CD4-positive, alpha-beta T cell (primary cell): ENCODE measurements around the gene MAMSTR. TPM values are rescaled to one million over a fixed set of nuclear protein-coding genes. Genes with fewer than 3 reads are reported as not detected.
"Not testable (repeated sequence)": the region's sequence is repeated elsewhere in the genome, so short reads cannot be mapped to it uniquely, and the experiment has no call there.

Experiments used
- ATAC-seq: fragments of 200-7000 bp; cut with Tn5 transposase; one replicate; pipeline ENCODE4 v1.10.0; 2022; ENCODE audit warnings: mild to moderate bottlenecking; ENCODE audit not compliant: poor library complexity
- CTCF ChIA-PET: fragments of 350-600 bp; sonication (Branson Sonifier 250); formaldehyde crosslinking; loops from one replicate; lab custom pipeline; 2021; ENCODE audit warnings: antibody characterized with exemption, inconsistent platforms; lab: Charles Lee
- POLR2A ChIA-PET: fragments of 350-600 bp; sonication (Branson Sonifier 250); formaldehyde crosslinking; loops from one replicate; lab custom pipeline; 2021; ENCODE audit warnings: antibody characterized with exemption, inconsistent platforms; lab: Charles Lee
- DNase-seq, 14 experiments: peaks; one replicate each; pipeline ENCODE4 v3.0.0-alpha.2; 2013 to 2020; ENCODE audit warnings: mixed read lengths in 2 of 14
- H3K27ac ChIP-seq, 2 donors: one replicate each; pipeline versions ENCODE4 v1.5.1 to v1.7.0; 2013; ENCODE audit warnings: low read length in 2 of 2, low read depth in 1 of 2, mild to moderate bottlenecking in 1 of 2
- H3K27me3 ChIP-seq, 2 experiments: 1 replicate in 1 of 2; 2 replicates in 1 of 2; pipeline versions ENCODE4 v1.6.1 to v1.7.0; 2013; ENCODE audit warnings: low read length in 2 of 2, control low read depth in 1 of 2, mild to moderate bottlenecking in 1 of 2, moderate library complexity in 1 of 2; ENCODE audit not compliant: insufficient read depth in 2 of 2, control insufficient read depth in 1 of 2
- H3K36me3 ChIP-seq: one replicate; pipeline ENCODE4 v1.6.1; 2013; ENCODE audit warnings: low read length, control low read depth; ENCODE audit not compliant: insufficient read depth
- H3K4me1 ChIP-seq: one replicate; pipeline ENCODE4 v1.6.1; 2013; ENCODE audit warnings: low read length, control low read depth; ENCODE audit not compliant: insufficient read depth
- H3K4me3 ChIP-seq: one replicate; pipeline ENCODE4 v1.5.1; 2013; ENCODE audit warnings: mild to moderate bottlenecking, low read length, moderate library complexity
- H3K9me3 ChIP-seq, 2 experiments: 1 replicate in 1 of 2; 2 replicates in 1 of 2; pipeline versions ENCODE4 v1.6.1 to v1.7.0; 2013; ENCODE audit warnings: low read length in 2 of 2, mild to moderate bottlenecking in 2 of 2, control low read depth in 1 of 2, moderate library complexity in 1 of 2; ENCODE audit not compliant: control insufficient read depth in 1 of 2, insufficient read depth in 1 of 2
- H3K27ac Mint-ChIP-seq: one replicate; pipeline ENCODE4 v1.8.0; 2020; ENCODE audit warnings: mixed read lengths
- H3K27me3 Mint-ChIP-seq: one replicate; pipeline ENCODE4 v1.8.0; 2021; ENCODE audit warnings: mixed read lengths
- H3K36me3 Mint-ChIP-seq: one replicate; pipeline ENCODE4 v1.8.0; 2021; ENCODE audit warnings: low read depth, mixed read lengths
- H3K4me1 Mint-ChIP-seq: one replicate; pipeline ENCODE4 v1.8.0; 2021; ENCODE audit warnings: low read depth, mixed read lengths
- H3K4me3 Mint-ChIP-seq: one replicate; pipeline ENCODE4 v1.8.0; 2020; ENCODE audit warnings: mild to moderate bottlenecking, mixed read lengths
- H3K9me3 Mint-ChIP-seq: one replicate; pipeline ENCODE4 v1.8.0; 2020; ENCODE audit warnings: mixed read lengths
- intact Hi-C, 2 experiments: fragments of 100-400 bp; cut with DNase I in 1 of 2; cut with micrococcal nuclease in 1 of 2; formaldehyde crosslinking; loops; one replicate each; pipeline versions ENCODE4 v1.15.1 to v1.9.0; 2023 to 2025; cut with DNase I, micrococcal nuclease
- total RNA-seq, 174 experiments: library from RNA in 2 of 174; stranded (reverse) in 2 of 174; gene quantifications; one replicate each; pipeline ENCODE4 v1.2.3 and lab custom pipeline; 2021 to 2026
- TF ChIP-seq, protein P1 (sequence below): fragments of 200-600 bp; IDR thresholded peaks from one replicate; pipeline ENCODE4 v1.8.0; 2022; ENCODE audit warnings: antibody characterized with exemption, mild to moderate bottlenecking

Gene MAMSTR
- total RNA-seq, 2 experiments from 2014 or later, result 0.47 to 0.50 TPM

DNA sequence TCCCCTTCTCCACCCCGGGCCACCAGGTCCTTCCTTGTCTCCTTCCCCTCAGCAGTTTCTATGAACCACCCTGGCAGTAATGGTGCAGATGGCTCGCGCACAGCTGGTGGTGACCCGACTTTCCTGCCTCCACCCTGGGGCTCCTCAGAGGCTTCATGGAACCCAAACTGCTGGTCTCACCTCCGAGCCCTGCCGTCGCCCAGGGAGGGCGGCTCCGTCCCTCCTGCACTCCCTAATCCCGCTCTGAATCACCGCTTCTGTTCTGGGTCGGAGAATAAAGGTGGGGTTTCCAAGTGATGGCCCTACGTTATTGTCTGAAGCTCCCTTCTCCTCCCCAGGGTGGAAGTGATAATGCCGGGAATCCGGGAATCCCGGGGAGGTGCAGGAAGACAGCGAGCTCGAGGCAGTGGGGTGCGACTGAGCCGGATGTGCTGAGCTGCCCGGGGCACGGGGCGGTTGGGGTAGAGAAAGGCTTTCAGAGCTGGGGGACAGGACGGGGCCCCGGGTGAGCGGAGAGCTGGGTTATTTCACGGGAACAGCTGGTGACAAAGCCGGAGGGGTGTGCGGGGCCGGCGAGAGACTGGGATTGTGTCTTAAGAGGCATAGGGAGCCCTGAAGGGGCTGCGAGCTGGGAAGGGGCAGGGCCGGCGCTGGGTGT lies 23.0 kb downstream of the MAMSTR start:
- ChIA-PET POLR2A (interaction anchor here (1.2 to 1.3 kb wide), 2 partner anchors 18 to 42 kb away, joined by 3 to 6 read pairs; no protein-coding TSS in a partner anchor), CTCF (no interaction called here)
- no peak overlapping the region for H3K27ac ChIP-seq
- Mint-ChIP-seq H3K36me3 (peaks cover 5% of the 10 kb centered on the region), H3K4me1 (peaks cover 9% of the 10 kb centered on the region), H3K27ac (no peak overlapping the region), H3K4me3 (peak overlapping the region; percentile 3), H3K9me3 (no peaks in the 10 kb centered on the region), H3K27me3 (peaks cover 16% of the 10 kb centered on the region)
- no peaks in the 10 kb centered on the region for H3K36me3 ChIP-seq
- peak overlapping the region; percentile 15 for H3K4me3 ChIP-seq
- ATAC-seq, result peak; percentile 69
- intact Hi-C loops, result no loop called here
- peaks cover 10% of the 10 kb centered on the region for H3K4me1 ChIP-seq
- H3K9me3 ChIP-seq, result no peaks in the 10 kb centered on the region
- TF ChIP-seq, protein P1, sequence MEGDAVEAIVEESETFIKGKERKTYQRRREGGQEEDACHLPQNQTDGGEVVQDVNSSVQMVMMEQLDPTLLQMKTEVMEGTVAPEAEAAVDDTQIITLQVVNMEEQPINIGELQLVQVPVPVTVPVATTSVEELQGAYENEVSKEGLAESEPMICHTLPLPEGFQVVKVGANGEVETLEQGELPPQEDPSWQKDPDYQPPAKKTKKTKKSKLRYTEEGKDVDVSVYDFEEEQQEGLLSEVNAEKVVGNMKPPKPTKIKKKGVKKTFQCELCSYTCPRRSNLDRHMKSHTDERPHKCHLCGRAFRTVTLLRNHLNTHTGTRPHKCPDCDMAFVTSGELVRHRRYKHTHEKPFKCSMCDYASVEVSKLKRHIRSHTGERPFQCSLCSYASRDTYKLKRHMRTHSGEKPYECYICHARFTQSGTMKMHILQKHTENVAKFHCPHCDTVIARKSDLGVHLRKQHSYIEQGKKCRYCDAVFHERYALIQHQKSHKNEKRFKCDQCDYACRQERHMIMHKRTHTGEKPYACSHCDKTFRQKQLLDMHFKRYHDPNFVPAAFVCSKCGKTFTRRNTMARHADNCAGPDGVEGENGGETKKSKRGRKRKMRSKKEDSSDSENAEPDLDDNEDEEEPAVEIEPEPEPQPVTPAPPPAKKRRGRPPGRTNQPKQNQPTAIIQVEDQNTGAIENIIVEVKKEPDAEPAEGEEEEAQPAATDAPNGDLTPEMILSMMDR, result no peak
- H3K27me3 ChIP-seq, result peaks cover 12 to 18% of the 10 kb centered on the region in 2 experiments
- peak in 4 of 14 experiments; percentile 8 to 37 (median 26) for DNase-seq

DNA sequence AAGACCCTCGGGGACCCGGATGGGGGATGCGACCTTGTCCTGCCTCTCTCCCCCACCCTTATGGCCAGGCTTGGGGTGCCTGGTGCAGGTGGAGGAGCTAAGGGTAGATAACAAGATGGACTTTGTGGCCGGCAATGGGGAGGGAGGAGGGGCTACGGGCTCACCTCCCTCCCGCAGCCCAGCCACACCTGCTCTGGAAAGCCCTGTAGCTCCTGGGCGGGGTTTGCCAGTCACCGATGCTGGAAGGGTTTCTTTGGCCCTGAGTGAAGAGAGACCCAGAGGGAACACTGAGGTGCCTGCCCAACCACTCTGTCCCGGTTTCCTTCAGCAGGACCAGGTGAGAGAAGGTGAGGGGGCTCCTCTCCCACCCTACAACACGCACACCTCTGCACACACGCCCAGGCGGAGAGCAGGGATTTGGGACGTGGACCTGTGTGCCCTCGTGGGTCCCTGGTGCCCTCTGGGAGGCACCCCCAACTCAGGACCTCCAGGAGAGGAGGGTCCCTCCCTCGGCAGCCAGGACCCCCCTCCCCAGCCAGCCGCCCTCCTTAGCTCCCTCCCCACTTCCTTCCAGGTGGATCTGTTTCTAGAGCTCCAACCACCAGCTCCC lies 23.7 kb downstream of the MAMSTR start, which contains the start of gene FUT2:
Gene FUT2 (plus strand): TSS at position 229 of the 610 bp plus-strand sequence. CDS start 6,986 bp downstream, outside the sequence.
- intact Hi-C loops, result no loop called here
- H3K9me3 ChIP-seq, result no peaks in the 10 kb centered on the region
- ATAC-seq (no peak), DNase-seq (no peak)
- no peaks in the 10 kb centered on the region for H3K36me3 ChIP-seq
- H3K36me3 Mint-ChIP-seq, result peaks cover 4% of the 10 kb centered on the region
- H3K4me3 Mint-ChIP-seq, result peak within 1 kb of the TSS; percentile 3
- peaks cover 12 to 18% of the 10 kb centered on the region in 2 experiments for H3K27me3 ChIP-seq
- H3K27me3 Mint-ChIP-seq, result peaks cover 16% of the 10 kb centered on the region
- peak within 1 kb of the TSS; percentile 15 for H3K4me3 ChIP-seq
- no peaks in the 10 kb centered on the region for H3K9me3 Mint-ChIP-seq
- peaks cover 10% of the 10 kb centered on the region for H3K4me1 ChIP-seq
- TF ChIP-seq, protein P1, result no peak
- H3K27ac ChIP-seq, result no peak within 1 kb of the TSS
- POLR2A ChIA-PET, result interaction anchor here (1.2 to 1.3 kb wide), 2 partner anchors 18 to 43 kb away, joined by 3 to 6 read pairs; no protein-coding TSS in a partner anchor
- peaks cover 9% of the 10 kb centered on the region for H3K4me1 Mint-ChIP-seq
- H3K27ac Mint-ChIP-seq, result no peak within 1 kb of the TSS
- CTCF ChIA-PET, result no interaction called here

DNA sequence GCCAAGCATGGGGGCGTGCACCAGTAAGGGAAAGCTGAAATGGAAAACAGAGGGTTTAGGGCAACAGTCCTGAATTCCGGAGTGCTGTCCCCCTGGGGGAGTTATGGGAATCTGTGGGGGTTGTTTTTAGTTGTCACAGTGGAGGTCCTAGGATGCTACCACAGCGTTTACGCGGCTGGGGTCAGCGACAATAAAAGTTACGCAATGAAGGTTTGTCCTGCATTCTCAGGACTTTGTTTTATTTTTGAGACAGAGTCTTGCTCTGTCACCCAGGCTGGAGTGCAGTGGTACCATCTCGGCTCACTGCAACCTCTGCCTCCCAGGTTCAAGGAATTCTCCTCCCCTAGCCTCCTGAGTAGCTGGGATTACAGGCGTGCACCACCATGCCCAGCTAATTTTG lies 25.9 kb downstream of the MAMSTR start:
- H3K27ac ChIP-seq, DNase-seq, H3K9me3 ChIP-seq, H3K9me3 Mint-ChIP-seq, H3K36me3 ChIP-seq, H3K4me3 Mint-ChIP-seq, H3K36me3 Mint-ChIP-seq, intact Hi-C loops, H3K4me1 Mint-ChIP-seq, ATAC-seq, H3K4me3 ChIP-seq, POLR2A ChIA-PET, H3K27ac Mint-ChIP-seq: not testable (repeated sequence)
- H3K27me3 Mint-ChIP-seq, result peaks cover 11% of the 10 kb centered on the region
- H3K27me3 ChIP-seq, result peaks cover 10 to 18% of the 10 kb centered on the region in 2 experiments
- CTCF ChIA-PET, result interaction anchor here (0.6 kb wide), 1 partner anchor 191 kb away, joined by 3 read pairs; no protein-coding TSS in a partner anchor
- peaks cover 10% of the 10 kb centered on the region for H3K4me1 ChIP-seq
